Activated CD4-positive, alpha-beta T cell treated with anti-CD3 and anti-CD28 coated beads, Interleukin-2, amount 10 ng/mL, durations not matched to agents 24 days and 14 days (primary cell): ENCODE data around the gene ALDH4A1. TPM values are rescaled to one million over a fixed set of nuclear protein-coding genes. Genes with fewer than 3 reads are reported as not detected.

Experiments
- DNase-seq: peaks from one replicate; pipeline ENCODE4 v3.0.0; 2022
- H3K27ac Mint-ChIP-seq: one replicate; pipeline ENCODE4 v1.8.0; 2022; ENCODE audit warnings: mild to moderate bottlenecking, mixed read lengths
- H3K27me3 Mint-ChIP-seq: one replicate; pipeline ENCODE4 v1.8.0; 2022; ENCODE audit warnings: mixed read lengths
- H3K36me3 Mint-ChIP-seq: one replicate; pipeline ENCODE4 v1.8.0; 2022; ENCODE audit warnings: low read depth, mild to moderate bottlenecking, mixed read lengths
- H3K4me1 Mint-ChIP-seq: one replicate; pipeline ENCODE4 v1.8.0; 2021; ENCODE audit warnings: mixed read lengths
- H3K4me3 Mint-ChIP-seq: one replicate; pipeline ENCODE4 v1.8.0; 2022; ENCODE audit warnings: mild to moderate bottlenecking, moderate library complexity, mixed read lengths
- H3K9me3 Mint-ChIP-seq: one replicate; pipeline ENCODE4 v1.8.0; 2021; ENCODE audit warnings: mixed read lengths
- intact Hi-C: fragments of 100-400 bp; cut with micrococcal nuclease; formaldehyde crosslinking; loops from one replicate; pipeline ENCODE4 v1.15.1; 2023
- total RNA-seq: library from RNA; stranded (reverse); gene quantifications from 2 replicates; pipeline ENCODE4 v1.2.3, GENCODE V29; 2022

The ALDH4A1 gene
- total RNA-seq, 1 donor from 2014 or later, result 2.8 TPM

- H3K27ac Mint-ChIP-seq, result peak overlapping the region; percentile 29
- peak overlapping the region; percentile 52 for H3K4me3 Mint-ChIP-seq
- H3K4me1 Mint-ChIP-seq, result peaks cover 40% of the 10 kb centered on the region
- H3K36me3 Mint-ChIP-seq, result peaks cover 10% of the 10 kb centered on the region
- peaks cover 4% of the 10 kb centered on the region for H3K9me3 Mint-ChIP-seq
- no peak for DNase-seq
- H3K27me3 Mint-ChIP-seq, result no peaks in the 10 kb centered on the region
- intact Hi-C loops, result loop anchor here (10.0 kb wide), 1 partner anchor 332 kb away; the partner anchor contains the start of genes EMC1 and MRTO4
These were observed 20.7 kb upstream of the ALDH4A1 start for GRCh38 chr1:18922848-18923755.

GRCh38 chr1:18922319-18922726 is 20.0 kb upstream of the ALDH4A1 start:
- intact Hi-C loops, result loop anchor here (10.0 kb wide), 1 partner anchor 332 kb away; the partner anchor contains the start of genes EMC1 and MRTO4
- Mint-ChIP-seq H3K4me1 (peaks cover 34% of the 10 kb centered on the region), H3K36me3 (peaks cover 12% of the 10 kb centered on the region), H3K27me3 (no peaks in the 10 kb centered on the region), H3K9me3 (peaks cover 4% of the 10 kb centered on the region), H3K4me3 (no peak overlapping the region), H3K27ac (no peak overlapping the region)
- DNase-seq, result no peak

GRCh38 chr1:18921516-18922251 is 19.3 kb upstream of the ALDH4A1 start:
- no peaks in the 10 kb centered on the region for H3K27me3 Mint-ChIP-seq
- no peak overlapping the region for H3K4me3 Mint-ChIP-seq
- peaks cover 29% of the 10 kb centered on the region for H3K4me1 Mint-ChIP-seq
- DNase-seq, result no peak
- H3K27ac Mint-ChIP-seq, result no peak overlapping the region
- intact Hi-C loops, result loop anchor here (10.0 kb wide), 1 partner anchor 333 kb away; the partner anchor contains the start of genes EMC1 and MRTO4
- H3K9me3 Mint-ChIP-seq, result peaks cover 4% of the 10 kb centered on the region
- peaks cover 14% of the 10 kb centered on the region for H3K36me3 Mint-ChIP-seq

GRCh38 chr1:18920931-18921330 is 18.6 kb upstream of the ALDH4A1 start:
- H3K27me3 Mint-ChIP-seq, result no peaks in the 10 kb centered on the region
- intact Hi-C loops, result loop anchor here (10.0 kb wide), 1 partner anchor 334 kb away; the partner anchor contains the start of genes EMC1 and MRTO4
- H3K36me3 Mint-ChIP-seq, result peaks cover 14% of the 10 kb centered on the region
- no peak for DNase-seq
- H3K4me3 Mint-ChIP-seq, result no peak overlapping the region
- H3K9me3 Mint-ChIP-seq, result peaks cover 4% of the 10 kb centered on the region
- no peak overlapping the region for H3K27ac Mint-ChIP-seq
- H3K4me1 Mint-ChIP-seq, result peaks cover 25% of the 10 kb centered on the region

- no peaks in the 10 kb centered on the region for H3K27me3 Mint-ChIP-seq
- H3K4me1 Mint-ChIP-seq, result peaks cover 18% of the 10 kb centered on the region
- intact Hi-C loops, result loop anchor here (10.0 kb wide), 1 partner anchor 335 kb away; the partner anchor contains the start of genes EMC1 and MRTO4
- DNase-seq, result no peak
- no peak overlapping the region for H3K27ac Mint-ChIP-seq
- no peak overlapping the region for H3K4me3 Mint-ChIP-seq
- no peaks in the 10 kb centered on the region for H3K9me3 Mint-ChIP-seq
- H3K36me3 Mint-ChIP-seq, result peaks cover 9% of the 10 kb centered on the region
These were observed 17.6 kb upstream of the ALDH4A1 start for GRCh38 chr1:18919956-18920355.

GRCh38 chr1:18919197-18919905 is 17.0 kb upstream of the ALDH4A1 start:
- peaks cover 9% of the 10 kb centered on the region for H3K36me3 Mint-ChIP-seq
- DNase-seq, result no peak
- no peak overlapping the region for H3K4me3 Mint-ChIP-seq
- no peak overlapping the region for H3K27ac Mint-ChIP-seq
- H3K27me3 Mint-ChIP-seq, result no peaks in the 10 kb centered on the region
- intact Hi-C loops, result no loop called here
- H3K9me3 Mint-ChIP-seq, result no peaks in the 10 kb centered on the region
- peaks cover 14% of the 10 kb centered on the region for H3K4me1 Mint-ChIP-seq

GRCh38 chr1:18918417-18918816 is 16.1 kb upstream of the ALDH4A1 start:
- Mint-ChIP-seq H3K4me3 (no peak overlapping the region), H3K27me3 (no peaks in the 10 kb centered on the region), H3K27ac (no peak overlapping the region), H3K36me3 (peaks cover 9% of the 10 kb centered on the region), H3K9me3 (no peaks in the 10 kb centered on the region), H3K4me1 (peaks cover 7% of the 10 kb centered on the region)
- DNase-seq, result no peak
- intact Hi-C loops, result no loop called here

GRCh38 chr1:18917071-18917799 is 14.9 kb upstream of the ALDH4A1 start:
- Mint-ChIP-seq H3K4me3 (no peak overlapping the region), H3K4me1 (peaks cover 6% of the 10 kb centered on the region), H3K27me3 (no peaks in the 10 kb centered on the region), H3K36me3 (peaks cover 13% of the 10 kb centered on the region), H3K9me3 (no peaks in the 10 kb centered on the region), H3K27ac (no peak overlapping the region)
- intact Hi-C loops, result no loop called here
- no peak for DNase-seq

- Mint-ChIP-seq H3K9me3 (no peaks in the 10 kb centered on the region), H3K27me3 (no peaks in the 10 kb centered on the region), H3K27ac (no peak overlapping the region), H3K4me1 (peaks cover 4% of the 10 kb centered on the region), H3K4me3 (no peak overlapping the region), H3K36me3 (peaks cover 26% of the 10 kb centered on the region)
- intact Hi-C loops, result no loop called here
- DNase-seq, result no peak
These were observed 13.0 kb upstream of the ALDH4A1 start for GRCh38 chr1:18915341-18915740.

- DNase-seq, result peak; percentile 93
- Mint-ChIP-seq H3K27me3 (no peaks in the 10 kb centered on the region), H3K4me3 (no peak overlapping the region), H3K27ac (no peak overlapping the region), H3K9me3 (no peaks in the 10 kb centered on the region), H3K36me3 (peaks cover 41% of the 10 kb centered on the region), H3K4me1 (peaks cover 9% of the 10 kb centered on the region)
- intact Hi-C loops, result no loop called here
These were observed 10.9 kb upstream of the ALDH4A1 start for GRCh38 chr1:18913065-18913835.

- Mint-ChIP-seq H3K4me3 (no peak overlapping the region), H3K36me3 (peaks cover 44% of the 10 kb centered on the region), H3K27me3 (no peaks in the 10 kb centered on the region), H3K27ac (no peak overlapping the region), H3K9me3 (no peaks in the 10 kb centered on the region), H3K4me1 (peaks cover 9% of the 10 kb centered on the region)
- DNase-seq, result no peak
- intact Hi-C loops, result no loop called here
These were observed 10.2 kb upstream of the ALDH4A1 start for GRCh38 chr1:18912550-18912949.

- H3K27ac Mint-ChIP-seq, result peak overlapping the region; percentile 58
- intact Hi-C loops, result loop anchor here (5.0 kb wide), 1 partner anchor 178 kb away; no protein-coding TSS in a partner anchor
- H3K9me3 Mint-ChIP-seq, result no peaks in the 10 kb centered on the region
- peaks cover 51% of the 10 kb centered on the region for H3K36me3 Mint-ChIP-seq
- H3K4me3 Mint-ChIP-seq, result no peak overlapping the region
- no peak for DNase-seq
- peaks cover 9% of the 10 kb centered on the region for H3K4me1 Mint-ChIP-seq
- no peaks in the 10 kb centered on the region for H3K27me3 Mint-ChIP-seq
These were observed 6.8 kb upstream of the ALDH4A1 start for GRCh38 chr1:18908911-18909771.
